ENCODE results near the gene TMPRSS12. TPM values are rescaled to one million over a fixed set of nuclear protein-coding genes. Genes with fewer than 3 reads are reported as not detected.

TMPRSS12 gene
- total and polyA plus RNA-seq, 9 of the 15 experiments (the other 6 are each of a cell fraction or from before 2014, with no cell fraction given) = 0.04 TPM; not detected in 8

DNA sequence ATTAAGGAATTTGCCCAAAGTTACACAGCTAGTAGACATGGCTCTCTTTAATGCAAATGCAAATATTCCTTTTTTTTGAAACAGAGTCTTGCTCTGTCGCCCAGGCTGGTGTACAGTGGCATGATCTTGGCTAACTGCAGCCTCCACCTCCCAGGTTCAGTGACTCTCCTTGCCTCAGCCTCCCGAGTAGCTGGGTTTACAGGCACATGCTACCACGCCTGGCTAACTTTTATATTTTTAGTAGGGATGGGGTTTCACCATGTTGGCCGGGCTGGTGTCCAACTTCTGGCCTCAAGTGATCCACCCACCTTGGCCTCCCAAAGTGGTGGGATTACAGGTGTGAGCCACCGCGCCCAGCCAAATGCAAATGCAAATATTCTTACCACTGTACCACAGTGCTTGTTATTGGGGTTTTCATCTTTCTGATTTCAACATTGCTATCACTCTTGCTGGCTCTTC is 85.1 kb downstream of the TMPRSS12 start:
- FAIRE-seq (no peak), DNase-seq (ENCODE audit: extremely low read depth in 1 of 4, low spot score in 3 of 4) (no peak), ATAC-seq (no peak)
- no TSS peak for BruUV-seq (replicated peaks)
- ChIA-PET POLR2A (interaction anchor here (0.6 to 1.2 kb wide), 4 partner anchors 8 to 518 kb away, joined by 3 to 6 read pairs (median 3); no protein-coding TSS in a partner anchor), CTCF (ENCODE audit: low intra/inter-chr PET ratio) (no interaction called here)
- H3K27me3 ChIP-seq (ENCODE audit: control insufficient read depth in 2 of 2, insufficient read depth in 2 of 2, low read length in 2 of 2) = no peaks in the 10 kb centered on the region
- peaks cover 3 to 21% of the 10 kb centered on the region in 2 experiments; a peak in 4 of 5 replicates for H3K4me1 ChIP-seq (replicated peaks in 1 of 2; ENCODE audit: control insufficient read depth in 2 of 2, insufficient read depth in 2 of 2, low read length in 2 of 2)
- peak overlapping the region; percentile 85 for H3K4me2 ChIP-seq (ENCODE audit: insufficient read depth, low read length)
- H2AFZ ChIP-seq (ENCODE audit: low read depth, low read length) = no peak overlapping the region
- in situ Hi-C loops (cut with MboI) (no loop called here), intact Hi-C loops (cut with micrococcal nuclease) (loop anchor here (5.0 to 10.0 kb wide), 3 partner anchors 100 to 163 kb away; partner anchors contain the start of genes ATF1 and SLC11A2)
- 0 out of 3 replicates have a peak overlapping the region, but pooled peaks have one; percentile 26 for H3K27ac ChIP-seq (ENCODE audit: extremely low read depth, low read depth, low read length)
- WGBS (ENCODE audit: insufficient coverage, low coverage, missing lambda C conversion rate) = 73% methylated on average over 6 of the region's 6 CpGs
- peak overlapping the region; percentile 61 for H3K4me3 ChIP-seq
- peaks cover 46% of the 10 kb centered on the region for H3K79me2 ChIP-seq (ENCODE audit: control insufficient read depth, insufficient read depth, low read length)
- H3K9me3 ChIP-seq (replicated peaks; ENCODE audit: control insufficient read depth, insufficient read depth, low read depth, low read length) = no peaks in the 10 kb centered on the region
- H3K36me3 ChIP-seq (ENCODE audit: control insufficient read depth, insufficient read depth, low read length) = no peaks in the 10 kb centered on the region; the same call in 2 of the 3 replicates
- peak overlapping the region; percentile 43 to 81; a peak in 2 of 4 replicates for H3K9ac ChIP-seq (ENCODE audit: insufficient read depth in 1 of 2, low read depth in 2 of 2, low read length in 2 of 2)
- no peaks in the 10 kb centered on the region for H4K20me1 ChIP-seq (replicated peaks; ENCODE audit: control insufficient read depth, insufficient read depth, low read length)
- no peaks in the 10 kb centered on the region for H3K9me1 ChIP-seq (ENCODE audit: control insufficient read depth, insufficient read depth, low read length)
- TF ChIP-seq TRIM28 (IDR thresholded peaks at IDR 0.05) = no peak
- TF ChIP-seq, protein P1, sequence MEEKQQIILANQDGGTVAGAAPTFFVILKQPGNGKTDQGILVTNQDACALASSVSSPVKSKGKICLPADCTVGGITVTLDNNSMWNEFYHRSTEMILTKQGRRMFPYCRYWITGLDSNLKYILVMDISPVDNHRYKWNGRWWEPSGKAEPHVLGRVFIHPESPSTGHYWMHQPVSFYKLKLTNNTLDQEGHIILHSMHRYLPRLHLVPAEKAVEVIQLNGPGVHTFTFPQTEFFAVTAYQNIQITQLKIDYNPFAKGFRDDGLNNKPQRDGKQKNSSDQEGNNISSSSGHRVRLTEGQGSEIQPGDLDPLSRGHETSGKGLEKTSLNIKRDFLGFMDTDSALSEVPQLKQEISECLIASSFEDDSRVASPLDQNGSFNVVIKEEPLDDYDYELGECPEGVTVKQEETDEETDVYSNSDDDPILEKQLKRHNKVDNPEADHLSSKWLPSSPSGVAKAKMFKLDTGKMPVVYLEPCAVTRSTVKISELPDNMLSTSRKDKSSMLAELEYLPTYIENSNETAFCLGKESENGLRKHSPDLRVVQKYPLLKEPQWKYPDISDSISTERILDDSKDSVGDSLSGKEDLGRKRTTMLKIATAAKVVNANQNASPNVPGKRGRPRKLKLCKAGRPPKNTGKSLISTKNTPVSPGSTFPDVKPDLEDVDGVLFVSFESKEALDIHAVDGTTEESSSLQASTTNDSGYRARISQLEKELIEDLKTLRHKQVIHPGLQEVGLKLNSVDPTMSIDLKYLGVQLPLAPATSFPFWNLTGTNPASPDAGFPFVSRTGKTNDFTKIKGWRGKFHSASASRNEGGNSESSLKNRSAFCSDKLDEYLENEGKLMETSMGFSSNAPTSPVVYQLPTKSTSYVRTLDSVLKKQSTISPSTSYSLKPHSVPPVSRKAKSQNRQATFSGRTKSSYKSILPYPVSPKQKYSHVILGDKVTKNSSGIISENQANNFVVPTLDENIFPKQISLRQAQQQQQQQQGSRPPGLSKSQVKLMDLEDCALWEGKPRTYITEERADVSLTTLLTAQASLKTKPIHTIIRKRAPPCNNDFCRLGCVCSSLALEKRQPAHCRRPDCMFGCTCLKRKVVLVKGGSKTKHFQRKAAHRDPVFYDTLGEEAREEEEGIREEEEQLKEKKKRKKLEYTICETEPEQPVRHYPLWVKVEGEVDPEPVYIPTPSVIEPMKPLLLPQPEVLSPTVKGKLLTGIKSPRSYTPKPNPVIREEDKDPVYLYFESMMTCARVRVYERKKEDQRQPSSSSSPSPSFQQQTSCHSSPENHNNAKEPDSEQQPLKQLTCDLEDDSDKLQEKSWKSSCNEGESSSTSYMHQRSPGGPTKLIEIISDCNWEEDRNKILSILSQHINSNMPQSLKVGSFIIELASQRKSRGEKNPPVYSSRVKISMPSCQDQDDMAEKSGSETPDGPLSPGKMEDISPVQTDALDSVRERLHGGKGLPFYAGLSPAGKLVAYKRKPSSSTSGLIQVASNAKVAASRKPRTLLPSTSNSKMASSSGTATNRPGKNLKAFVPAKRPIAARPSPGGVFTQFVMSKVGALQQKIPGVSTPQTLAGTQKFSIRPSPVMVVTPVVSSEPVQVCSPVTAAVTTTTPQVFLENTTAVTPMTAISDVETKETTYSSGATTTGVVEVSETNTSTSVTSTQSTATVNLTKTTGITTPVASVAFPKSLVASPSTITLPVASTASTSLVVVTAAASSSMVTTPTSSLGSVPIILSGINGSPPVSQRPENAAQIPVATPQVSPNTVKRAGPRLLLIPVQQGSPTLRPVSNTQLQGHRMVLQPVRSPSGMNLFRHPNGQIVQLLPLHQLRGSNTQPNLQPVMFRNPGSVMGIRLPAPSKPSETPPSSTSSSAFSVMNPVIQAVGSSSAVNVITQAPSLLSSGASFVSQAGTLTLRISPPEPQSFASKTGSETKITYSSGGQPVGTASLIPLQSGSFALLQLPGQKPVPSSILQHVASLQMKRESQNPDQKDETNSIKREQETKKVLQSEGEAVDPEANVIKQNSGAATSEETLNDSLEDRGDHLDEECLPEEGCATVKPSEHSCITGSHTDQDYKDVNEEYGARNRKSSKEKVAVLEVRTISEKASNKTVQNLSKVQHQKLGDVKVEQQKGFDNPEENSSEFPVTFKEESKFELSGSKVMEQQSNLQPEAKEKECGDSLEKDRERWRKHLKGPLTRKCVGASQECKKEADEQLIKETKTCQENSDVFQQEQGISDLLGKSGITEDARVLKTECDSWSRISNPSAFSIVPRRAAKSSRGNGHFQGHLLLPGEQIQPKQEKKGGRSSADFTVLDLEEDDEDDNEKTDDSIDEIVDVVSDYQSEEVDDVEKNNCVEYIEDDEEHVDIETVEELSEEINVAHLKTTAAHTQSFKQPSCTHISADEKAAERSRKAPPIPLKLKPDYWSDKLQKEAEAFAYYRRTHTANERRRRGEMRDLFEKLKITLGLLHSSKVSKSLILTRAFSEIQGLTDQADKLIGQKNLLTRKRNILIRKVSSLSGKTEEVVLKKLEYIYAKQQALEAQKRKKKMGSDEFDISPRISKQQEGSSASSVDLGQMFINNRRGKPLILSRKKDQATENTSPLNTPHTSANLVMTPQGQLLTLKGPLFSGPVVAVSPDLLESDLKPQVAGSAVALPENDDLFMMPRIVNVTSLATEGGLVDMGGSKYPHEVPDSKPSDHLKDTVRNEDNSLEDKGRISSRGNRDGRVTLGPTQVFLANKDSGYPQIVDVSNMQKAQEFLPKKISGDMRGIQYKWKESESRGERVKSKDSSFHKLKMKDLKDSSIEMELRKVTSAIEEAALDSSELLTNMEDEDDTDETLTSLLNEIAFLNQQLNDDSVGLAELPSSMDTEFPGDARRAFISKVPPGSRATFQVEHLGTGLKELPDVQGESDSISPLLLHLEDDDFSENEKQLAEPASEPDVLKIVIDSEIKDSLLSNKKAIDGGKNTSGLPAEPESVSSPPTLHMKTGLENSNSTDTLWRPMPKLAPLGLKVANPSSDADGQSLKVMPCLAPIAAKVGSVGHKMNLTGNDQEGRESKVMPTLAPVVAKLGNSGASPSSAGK (IDR thresholded peaks at IDR 0.05) = no peak
- no peak for TF ChIP-seq MECOM (CRISPR knock-in tag; IDR thresholded peaks at IDR 0.05)
- TF ChIP-seq, protein P2, sequence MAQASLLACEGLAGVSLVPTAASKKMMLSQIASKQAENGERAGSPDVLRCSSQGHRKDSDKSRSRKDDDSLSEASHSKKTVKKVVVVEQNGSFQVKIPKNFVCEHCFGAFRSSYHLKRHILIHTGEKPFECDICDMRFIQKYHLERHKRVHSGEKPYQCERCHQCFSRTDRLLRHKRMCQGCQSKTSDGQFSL (CRISPR knock-in tag; IDR thresholded peaks at IDR 0.05) = no peak
- TF ChIP-seq, protein P2 (tag; IDR thresholded peaks at IDR 0.05) = no peak
- no peak for TF ChIP-seq PCBP1 (IDR thresholded peaks at IDR 0.05; ENCODE audit: low read depth, low read length, poor library complexity, severe bottlenecking)
- TF ChIP-seq MYC (IDR thresholded peaks at IDR 0.05; ENCODE audit: low read depth, low read length) = no peak
- TF ChIP-seq MYC (CRISPR knock-in tag; IDR thresholded peaks at IDR 0.05; ENCODE audit: borderline replicate concordance, low read depth) = no peak
- TF ChIP-seq, protein P3, sequence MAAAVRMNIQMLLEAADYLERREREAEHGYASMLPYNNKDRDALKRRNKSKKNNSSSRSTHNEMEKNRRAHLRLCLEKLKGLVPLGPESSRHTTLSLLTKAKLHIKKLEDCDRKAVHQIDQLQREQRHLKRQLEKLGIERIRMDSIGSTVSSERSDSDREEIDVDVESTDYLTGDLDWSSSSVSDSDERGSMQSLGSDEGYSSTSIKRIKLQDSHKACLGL (CRISPR knock-in tag; IDR thresholded peaks at IDR 0.05; ENCODE audit: borderline replicate concordance, poor library complexity, severe bottlenecking) = no peak
- no peak for TF ChIP-seq KAT8 (IDR thresholded peaks at IDR 0.05; ENCODE audit: low read depth)
